NCI-H1092 (cell line): ENCODE results near the gene DCDC2B.

Experiments used
- DNase-seq: peaks from one replicate; lab custom pipeline; 2025; lab: John Stamatoyannopoulos, UW

The DCDC2B gene

GRCh38 chr1:32195972-32196823 lies 12.7 kb upstream of the DCDC2B start:
- no peak for DNase-seq

- DNase-seq: no peak
Observed at GRCh38 chr1:32197074-32197473, 11.8 kb upstream of the DCDC2B start.

GRCh38 chr1:32197837-32198236 lies 11.1 kb upstream of the DCDC2B start:
- DNase-seq: no peak

- DNase-seq: no peak
Observed at GRCh38 chr1:32198237-32199042, 10.4 kb upstream of the DCDC2B start.

- no peak for DNase-seq
Observed at GRCh38 chr1:32199043-32199716, 9.7 kb upstream of the DCDC2B start.

- DNase-seq: peak; percentile 69
Observed at GRCh38 chr1:32199717-32200072, 9.2 kb upstream of the DCDC2B start.

- peak; percentile 82 for DNase-seq
Observed at GRCh38 chr1:32200226-32201010, 8.5 kb upstream of the DCDC2B start, which contains the start of gene CCDC28B. TSS of gene CCDC28B (plus strand) at chr1:32200595. CDS start at chr1:32201936, 1,341 bp downstream.

- DNase-seq: peak; percentile 54
Observed at GRCh38 chr1:32201011-32201855, 7.7 kb upstream of the DCDC2B start.

- no peak for DNase-seq
Observed at GRCh38 chr1:32204943-32205361, 3.9 kb upstream of the DCDC2B start.

GRCh38 chr1:32205401-32206370 lies 3.2 kb upstream of the DCDC2B start, which contains the start of gene IQCC:
TSS of gene IQCC (plus strand) at chr1:32205671. CDS start at chr1:32205682, 11 bp downstream.
- peak; percentile 95 for DNase-seq

GRCh38 chr1:32208469-32208868 lies 420 bp upstream of the DCDC2B start:
- no peak for DNase-seq

GRCh38 chr1:32215629-32216480 lies 7.0 kb downstream of the DCDC2B start:
- peak; percentile 50 for DNase-seq

GRCh38 chr1:32216566-32216965 lies 7.7 kb downstream of the DCDC2B start:
- no peak for DNase-seq

GRCh38 chr1:32219022-32219421 lies 10.1 kb downstream of the DCDC2B start:
- no peak for DNase-seq

- DNase-seq: no peak
Observed at GRCh38 chr1:32220746-32221580, 12.1 kb downstream of the DCDC2B start.

GRCh38 chr1:32221581-32221979 lies 12.7 kb downstream of the DCDC2B start:
- DNase-seq: no peak

- DNase-seq: peak; percentile 95
Observed at GRCh38 chr1:32221980-32222755, 13.3 kb downstream of the DCDC2B start, which contains the start of the genes EIF3I and TMEM234. TSS of gene EIF3I (plus strand) at chr1:32222407. CDS start at chr1:32222442, 35 bp downstream. TSS of gene TMEM234 (minus strand) at chr1:32222353. CDS start at chr1:32222322, 31 bp downstream.
